ENCODE measurements around the gene RSBN1L.
A peak's percentile ranks its signal among the peaks of the same experiment; 100 is the strongest.
"Not testable (repeated sequence)": the region's sequence is repeated elsewhere in the genome, so short reads cannot be mapped to it uniquely, and the experiment has no call there.

RSBN1L gene

GRCh38 chr7:77698042-77698625 lies 1.9 kb downstream of the RSBN1L start:
- DNase-seq (ENCODE audit: low spot score) = no peak
- TF ChIP-seq CTCF (IDR thresholded peaks at IDR 0.05; ENCODE audit: extremely low read depth, missing control alignments) = no peak

- TF ChIP-seq CTCF (IDR thresholded peaks at IDR 0.05; ENCODE audit: extremely low read depth, missing control alignments) = no peak
- peak; percentile 63 for DNase-seq (ENCODE audit: low spot score)
These were observed 2.8 kb downstream of the RSBN1L start for GRCh38 chr7:77699056-77699455.

- TF ChIP-seq CTCF (IDR thresholded peaks at IDR 0.05; ENCODE audit: extremely low read depth, missing control alignments) = no peak
- no peak for DNase-seq (ENCODE audit: low spot score)
These were observed 6.3 kb downstream of the RSBN1L start for GRCh38 chr7:77702513-77702912.

- DNase-seq (ENCODE audit: low spot score) = no peak
- TF ChIP-seq CTCF (IDR thresholded peaks at IDR 0.05; ENCODE audit: extremely low read depth, missing control alignments) = no peak
These were observed 6.8 kb downstream of the RSBN1L start for GRCh38 chr7:77702968-77703472.

- DNase-seq (ENCODE audit: low spot score) = not testable (repeated sequence)
These were observed 7.4 kb downstream of the RSBN1L start for GRCh38 chr7:77703669-77704068.

GRCh38 chr7:77707504-77707992 lies 11.3 kb downstream of the RSBN1L start:
- DNase-seq (ENCODE audit: low spot score) = no peak
- no peak for TF ChIP-seq CTCF (IDR thresholded peaks at IDR 0.05; ENCODE audit: extremely low read depth, missing control alignments)

GRCh38 chr7:77710067-77710466 lies 13.8 kb downstream of the RSBN1L start:
- DNase-seq (ENCODE audit: low spot score) = no peak
- TF ChIP-seq CTCF (IDR thresholded peaks at IDR 0.05; ENCODE audit: extremely low read depth, missing control alignments) = no peak

GRCh38 chr7:77710861-77711260 lies 14.6 kb downstream of the RSBN1L start:
- DNase-seq (ENCODE audit: low spot score) = no peak
- TF ChIP-seq CTCF (IDR thresholded peaks at IDR 0.05; ENCODE audit: extremely low read depth, missing control alignments) = no peak
